ENCODE data around the gene MAGI3.

DNA sequence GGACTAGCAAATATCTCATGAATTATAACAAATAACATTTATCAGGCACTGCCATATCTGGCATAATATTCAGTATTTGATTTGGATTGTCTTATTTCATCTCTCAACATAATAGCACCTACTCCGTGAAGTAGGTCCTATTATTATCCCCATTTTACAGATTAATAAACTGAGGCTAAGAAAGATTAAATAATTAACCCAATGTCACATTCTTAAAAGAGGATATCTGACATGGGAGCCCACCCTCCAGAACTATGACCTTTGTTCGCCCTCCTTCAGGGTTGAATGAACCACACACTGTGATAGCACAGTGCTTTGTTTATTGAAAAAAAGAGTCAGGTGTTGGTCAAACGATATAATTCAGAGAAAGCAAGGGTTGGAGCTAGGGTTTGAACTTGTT lies 19.4 kb upstream of the MAGI3 start:
- TF ChIP-seq POLR2A (IDR thresholded peaks at IDR 0.05): no peak
- TF ChIP-seq, protein P1, sequence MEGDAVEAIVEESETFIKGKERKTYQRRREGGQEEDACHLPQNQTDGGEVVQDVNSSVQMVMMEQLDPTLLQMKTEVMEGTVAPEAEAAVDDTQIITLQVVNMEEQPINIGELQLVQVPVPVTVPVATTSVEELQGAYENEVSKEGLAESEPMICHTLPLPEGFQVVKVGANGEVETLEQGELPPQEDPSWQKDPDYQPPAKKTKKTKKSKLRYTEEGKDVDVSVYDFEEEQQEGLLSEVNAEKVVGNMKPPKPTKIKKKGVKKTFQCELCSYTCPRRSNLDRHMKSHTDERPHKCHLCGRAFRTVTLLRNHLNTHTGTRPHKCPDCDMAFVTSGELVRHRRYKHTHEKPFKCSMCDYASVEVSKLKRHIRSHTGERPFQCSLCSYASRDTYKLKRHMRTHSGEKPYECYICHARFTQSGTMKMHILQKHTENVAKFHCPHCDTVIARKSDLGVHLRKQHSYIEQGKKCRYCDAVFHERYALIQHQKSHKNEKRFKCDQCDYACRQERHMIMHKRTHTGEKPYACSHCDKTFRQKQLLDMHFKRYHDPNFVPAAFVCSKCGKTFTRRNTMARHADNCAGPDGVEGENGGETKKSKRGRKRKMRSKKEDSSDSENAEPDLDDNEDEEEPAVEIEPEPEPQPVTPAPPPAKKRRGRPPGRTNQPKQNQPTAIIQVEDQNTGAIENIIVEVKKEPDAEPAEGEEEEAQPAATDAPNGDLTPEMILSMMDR (IDR thresholded peaks at IDR 0.05): no peak
